ENCODE data around the gene SRPK2.

The SRPK2 gene

DNA sequence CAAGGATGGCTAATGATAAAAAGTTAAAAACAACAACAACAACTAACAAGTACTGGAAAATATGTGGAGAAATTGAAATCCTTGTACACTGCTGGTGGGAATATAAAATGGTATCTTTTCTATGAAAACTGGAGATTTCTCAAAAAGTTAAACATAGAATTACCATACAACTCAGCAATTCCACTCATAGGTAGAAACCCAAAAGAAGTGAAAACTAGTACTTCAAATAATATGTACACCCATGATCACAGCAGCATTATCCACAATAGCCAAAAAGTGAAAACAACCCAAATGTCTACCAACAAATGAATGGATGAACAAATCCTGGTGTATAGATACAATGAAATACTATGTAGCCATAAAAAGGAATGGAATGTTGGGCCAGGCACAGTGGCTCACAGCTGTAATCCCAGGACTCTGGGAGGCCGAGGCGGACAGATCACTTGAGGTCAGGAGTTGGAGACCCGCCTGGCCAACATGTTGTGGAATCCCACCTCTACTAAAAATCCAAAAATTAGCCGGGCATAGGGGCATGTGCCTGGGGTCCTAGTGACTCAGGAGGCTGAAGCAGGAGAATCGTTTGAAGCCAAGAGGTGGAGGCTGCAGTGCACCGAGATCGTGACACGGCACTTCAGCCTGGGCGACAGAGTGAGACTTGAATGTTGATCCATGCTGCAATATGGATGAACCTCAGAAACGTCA is 66.8 kb downstream of the SRPK2 start:
- no peak for DNase-seq
- H3K36me3 ChIP-seq (replicated peaks) = no peaks in the 10 kb centered on the region
- H3K27me3 ChIP-seq (replicated peaks) = no peaks in the 10 kb centered on the region
- in situ Hi-C loops (cut with HindIII; ENCODE audit: low pct_ligation_motif_present, low sequenced_read_pairs) = no loop called here
- H3K4me3 ChIP-seq (ENCODE audit: low read depth, low read length) = no peak overlapping the region
- H3K27ac ChIP-seq = no peak overlapping the region
- TF ChIP-seq, protein P1, sequence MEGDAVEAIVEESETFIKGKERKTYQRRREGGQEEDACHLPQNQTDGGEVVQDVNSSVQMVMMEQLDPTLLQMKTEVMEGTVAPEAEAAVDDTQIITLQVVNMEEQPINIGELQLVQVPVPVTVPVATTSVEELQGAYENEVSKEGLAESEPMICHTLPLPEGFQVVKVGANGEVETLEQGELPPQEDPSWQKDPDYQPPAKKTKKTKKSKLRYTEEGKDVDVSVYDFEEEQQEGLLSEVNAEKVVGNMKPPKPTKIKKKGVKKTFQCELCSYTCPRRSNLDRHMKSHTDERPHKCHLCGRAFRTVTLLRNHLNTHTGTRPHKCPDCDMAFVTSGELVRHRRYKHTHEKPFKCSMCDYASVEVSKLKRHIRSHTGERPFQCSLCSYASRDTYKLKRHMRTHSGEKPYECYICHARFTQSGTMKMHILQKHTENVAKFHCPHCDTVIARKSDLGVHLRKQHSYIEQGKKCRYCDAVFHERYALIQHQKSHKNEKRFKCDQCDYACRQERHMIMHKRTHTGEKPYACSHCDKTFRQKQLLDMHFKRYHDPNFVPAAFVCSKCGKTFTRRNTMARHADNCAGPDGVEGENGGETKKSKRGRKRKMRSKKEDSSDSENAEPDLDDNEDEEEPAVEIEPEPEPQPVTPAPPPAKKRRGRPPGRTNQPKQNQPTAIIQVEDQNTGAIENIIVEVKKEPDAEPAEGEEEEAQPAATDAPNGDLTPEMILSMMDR (IDR thresholded peaks at IDR 0.05; ENCODE audit: low read depth, low read length, missing control alignments) = no peak

DNA sequence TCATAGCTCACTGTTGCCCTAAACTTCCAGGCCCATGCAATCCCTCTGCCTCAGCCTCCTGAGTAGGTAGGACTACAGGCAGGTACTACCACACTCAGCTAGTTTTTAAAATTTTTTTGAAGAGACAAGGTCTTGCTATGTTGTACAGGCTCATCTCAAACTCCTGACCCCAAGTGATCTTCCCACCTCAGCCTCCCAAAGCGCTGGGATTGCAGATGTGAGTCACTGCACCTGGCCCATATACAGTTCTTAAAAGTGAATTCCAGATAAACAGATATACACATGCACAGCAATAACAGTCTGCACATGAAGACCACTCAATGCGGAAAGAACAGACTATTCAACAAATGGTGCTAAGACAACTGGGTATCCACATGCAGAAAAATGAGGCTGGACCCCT is 67.8 kb downstream of the SRPK2 start:
- Histone ChIP-seq H3K4me3 (ENCODE audit: low read depth, low read length) (no peak overlapping the region), H3K27ac (no peak overlapping the region), H3K27me3 (replicated peaks) (no peaks in the 10 kb centered on the region), H3K36me3 (replicated peaks) (no peaks in the 10 kb centered on the region)
- TF ChIP-seq, protein P1 (IDR thresholded peaks at IDR 0.05; ENCODE audit: low read depth, low read length, missing control alignments) = no peak
- DNase-seq = no peak
- in situ Hi-C loops (cut with HindIII; ENCODE audit: low pct_ligation_motif_present, low sequenced_read_pairs) = no loop called here

DNA sequence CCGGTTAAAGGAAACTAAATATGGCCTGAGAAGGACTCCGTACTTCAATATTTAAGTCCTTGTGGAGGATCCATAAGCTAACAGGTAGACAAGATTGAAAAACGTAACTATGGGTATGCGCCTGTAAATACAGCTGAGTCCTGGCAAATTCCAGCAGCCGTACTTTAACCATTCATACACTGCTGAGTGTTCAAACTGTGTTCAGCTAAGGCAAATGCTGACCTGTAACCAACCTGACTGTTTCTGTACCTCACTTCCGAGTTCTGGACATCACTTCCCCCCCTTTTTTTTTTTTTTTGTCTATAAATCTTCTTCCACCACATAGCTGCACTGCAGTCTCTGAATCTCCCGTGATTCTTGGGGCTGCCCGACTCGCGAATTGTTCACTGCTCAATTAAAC is 69.1 kb downstream of the SRPK2 start:
- Histone ChIP-seq H3K27ac (no peak overlapping the region), H3K36me3 (replicated peaks) (no peaks in the 10 kb centered on the region), H3K4me3 (ENCODE audit: low read depth, low read length) (no peak overlapping the region), H3K27me3 (replicated peaks) (no peaks in the 10 kb centered on the region)
- TF ChIP-seq, protein P1 (IDR thresholded peaks at IDR 0.05; ENCODE audit: low read depth, low read length, missing control alignments) = no peak
- in situ Hi-C loops (cut with HindIII; ENCODE audit: low pct_ligation_motif_present, low sequenced_read_pairs) = no loop called here
- no peak for DNase-seq

- in situ Hi-C loops (cut with HindIII; ENCODE audit: low pct_ligation_motif_present, low sequenced_read_pairs) = no loop called here
- Histone ChIP-seq H3K36me3 (replicated peaks) (no peaks in the 10 kb centered on the region), H3K4me3 (ENCODE audit: low read depth, low read length) (no peak overlapping the region), H3K27me3 (replicated peaks) (no peaks in the 10 kb centered on the region), H3K27ac (no peak overlapping the region)
- DNase-seq = no peak
- TF ChIP-seq, protein P1 (IDR thresholded peaks at IDR 0.05; ENCODE audit: low read depth, low read length, missing control alignments) = no peak
Measured at GRCh38 chr7:105316578-105317344, 72.0 kb downstream of the SRPK2 start.

DNA sequence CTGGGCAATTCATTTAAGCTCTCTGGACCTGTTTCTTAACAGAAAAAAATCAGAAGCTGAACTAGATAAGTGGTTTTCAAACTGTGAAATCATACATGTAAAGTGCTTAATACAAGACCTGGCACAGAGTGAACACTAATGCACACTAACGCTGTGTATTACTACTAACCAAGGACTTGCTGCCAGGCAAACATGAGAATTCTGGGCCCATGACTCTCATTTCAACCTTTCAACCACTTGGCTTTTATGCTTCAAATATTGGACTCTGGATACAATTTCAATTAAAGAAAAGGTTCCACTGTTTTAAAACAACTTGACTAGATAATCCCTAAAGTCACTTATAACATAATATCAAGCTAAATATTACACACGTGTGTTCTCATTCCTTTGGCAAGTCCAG is 73.4 kb downstream of the SRPK2 start:
- Histone ChIP-seq H3K36me3 (replicated peaks) (no peaks in the 10 kb centered on the region), H3K4me3 (ENCODE audit: low read depth, low read length) (no peak overlapping the region), H3K27ac (no peak overlapping the region), H3K27me3 (replicated peaks) (no peaks in the 10 kb centered on the region)
- in situ Hi-C loops (cut with HindIII; ENCODE audit: low pct_ligation_motif_present, low sequenced_read_pairs) = no loop called here
- TF ChIP-seq, protein P1 (IDR thresholded peaks at IDR 0.05; ENCODE audit: low read depth, low read length, missing control alignments) = no peak
- no peak for DNase-seq

Data from brain microvascular endothelial cell (primary cell).